Sigmoid colon (tissue), 3 donors: ENCODE measurements around the gene ZACN.

Source experiments
- POLR2A ChIP-seq, 2 donors: fragments of 450-650 bp; IDR thresholded peaks; one replicate each; pipeline ENCODE4 v1.6.1; 2016; ENCODE audit warnings: antibody characterized with exemption in 2 of 2, mild to moderate bottlenecking in 2 of 2, moderate library complexity in 2 of 2
- TF ChIP-seq, protein P1 (sequence below), 4 experiments: fragments of 450-650 bp in 3 of 4; fragments of 200-600 bp in 1 of 4; IDR thresholded peaks; one replicate each; pipeline ENCODE4 v1.5.1; 2016 to 2019; ENCODE audit warnings: antibody characterized with exemption in 4 of 4, mild to moderate bottlenecking in 3 of 4, moderate library complexity in 2 of 4

DNA sequence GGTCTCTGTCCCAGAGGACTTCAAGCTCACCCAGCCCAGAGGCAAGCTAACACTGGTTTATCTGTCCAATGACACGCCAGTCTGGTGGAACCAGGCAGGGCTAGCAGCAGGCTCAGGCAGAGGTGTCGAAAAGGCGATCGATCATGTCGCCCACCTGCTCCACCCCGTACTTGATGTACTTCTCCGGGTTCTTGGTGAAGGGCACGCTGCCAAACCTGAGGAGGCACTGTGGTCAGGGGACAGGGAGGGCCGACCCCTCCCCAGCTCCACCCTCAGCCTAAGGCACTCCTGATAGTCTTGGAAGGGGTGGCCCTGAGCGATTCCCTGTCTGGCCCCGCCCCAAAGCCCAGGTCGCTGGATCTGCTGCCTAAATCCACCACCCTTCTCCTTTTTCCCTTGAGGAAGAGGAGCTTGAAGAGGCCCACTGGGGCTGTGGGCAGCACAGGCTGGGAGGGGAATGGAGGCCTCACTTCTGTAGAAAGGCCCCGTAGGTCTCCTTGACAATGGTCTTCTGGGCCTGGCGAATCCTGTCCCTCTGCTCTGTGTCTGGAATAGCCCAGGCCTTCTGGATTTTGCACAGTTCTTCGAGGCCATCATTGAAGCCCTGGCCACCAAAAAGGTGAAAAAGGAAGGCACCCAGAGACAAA is 4.7 kb downstream of the ZACN start:
- TF ChIP-seq, protein P1, sequence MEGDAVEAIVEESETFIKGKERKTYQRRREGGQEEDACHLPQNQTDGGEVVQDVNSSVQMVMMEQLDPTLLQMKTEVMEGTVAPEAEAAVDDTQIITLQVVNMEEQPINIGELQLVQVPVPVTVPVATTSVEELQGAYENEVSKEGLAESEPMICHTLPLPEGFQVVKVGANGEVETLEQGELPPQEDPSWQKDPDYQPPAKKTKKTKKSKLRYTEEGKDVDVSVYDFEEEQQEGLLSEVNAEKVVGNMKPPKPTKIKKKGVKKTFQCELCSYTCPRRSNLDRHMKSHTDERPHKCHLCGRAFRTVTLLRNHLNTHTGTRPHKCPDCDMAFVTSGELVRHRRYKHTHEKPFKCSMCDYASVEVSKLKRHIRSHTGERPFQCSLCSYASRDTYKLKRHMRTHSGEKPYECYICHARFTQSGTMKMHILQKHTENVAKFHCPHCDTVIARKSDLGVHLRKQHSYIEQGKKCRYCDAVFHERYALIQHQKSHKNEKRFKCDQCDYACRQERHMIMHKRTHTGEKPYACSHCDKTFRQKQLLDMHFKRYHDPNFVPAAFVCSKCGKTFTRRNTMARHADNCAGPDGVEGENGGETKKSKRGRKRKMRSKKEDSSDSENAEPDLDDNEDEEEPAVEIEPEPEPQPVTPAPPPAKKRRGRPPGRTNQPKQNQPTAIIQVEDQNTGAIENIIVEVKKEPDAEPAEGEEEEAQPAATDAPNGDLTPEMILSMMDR (IDR thresholded peaks at IDR 0.05), result no peak
- TF ChIP-seq POLR2A (IDR thresholded peaks at IDR 0.05), result no peak
